ENCODE data around the gene GCSH. TPM values are rescaled to one million over a fixed set of nuclear protein-coding genes. Genes with fewer than 3 reads are reported as not detected.
A peak's percentile ranks its signal among the peaks of the same experiment; 100 is the strongest.

GCSH gene
- total and polyA plus RNA-seq, 2 of the 13 experiments (the other 11 are each of a cell fraction or from before 2014, with no cell fraction given): 35.9 to 103 TPM

GRCh38 chr16:81077076-81077940 lies 18.9 kb downstream of the GCSH start, which contains the start of gene C16orf46 (continued):
- TF ChIP-seq ZNF235 (CRISPR knock-in tag; IDR thresholded peaks at IDR 0.05; ENCODE audit: borderline replicate concordance) (peak; percentile 91; the same call in 1 of the 2 replicates), U2AF2 (IDR thresholded peaks at IDR 0.05; ENCODE audit: low read depth, low read length) (peak; percentile 97), ZZZ3 (CRISPR knock-in tag; IDR thresholded peaks at IDR 0.05; ENCODE audit: borderline replicate concordance) (peak; percentile 53; the same call in 1 of the 2 replicates), ZNF7 (CRISPR knock-in tag; IDR thresholded peaks at IDR 0.05) (no peak), TMF1 (CRISPR knock-in tag; IDR thresholded peaks at IDR 0.05; ENCODE audit: low read depth) (peak; percentile 92; the same call in 1 of the 2 replicates), PHF8 (CRISPR knock-in tag; IDR thresholded peaks at IDR 0.05) (peak; percentile 100), KAT7 (CRISPR knock-in tag; IDR thresholded peaks at IDR 0.05; ENCODE audit: borderline replicate concordance) (0 out of 2 replicates have a peak, but pooled peaks have one; percentile 37), PCBP2 (optimal IDR thresholded peaks at IDR 0.05; ENCODE audit: low read depth, low read length, poor library complexity, severe bottlenecking) (no peak), MEF2D (CRISPR knock-in tag; IDR thresholded peaks at IDR 0.05) (peak; percentile 47; the same call in 1 of the 2 replicates), TFAP4 (IDR thresholded peaks at IDR 0.05; ENCODE audit: borderline replicate concordance, low read depth) (no peak), SP5 (CRISPR knock-in tag; IDR thresholded peaks at IDR 0.05; ENCODE audit: borderline replicate concordance, low read depth) (peak; percentile 81), ZNF224 (CRISPR knock-in tag; IDR thresholded peaks at IDR 0.05) (0 out of 2 replicates have a peak, but pooled peaks have one; percentile 83)
- TF ChIP-seq, protein P1, sequence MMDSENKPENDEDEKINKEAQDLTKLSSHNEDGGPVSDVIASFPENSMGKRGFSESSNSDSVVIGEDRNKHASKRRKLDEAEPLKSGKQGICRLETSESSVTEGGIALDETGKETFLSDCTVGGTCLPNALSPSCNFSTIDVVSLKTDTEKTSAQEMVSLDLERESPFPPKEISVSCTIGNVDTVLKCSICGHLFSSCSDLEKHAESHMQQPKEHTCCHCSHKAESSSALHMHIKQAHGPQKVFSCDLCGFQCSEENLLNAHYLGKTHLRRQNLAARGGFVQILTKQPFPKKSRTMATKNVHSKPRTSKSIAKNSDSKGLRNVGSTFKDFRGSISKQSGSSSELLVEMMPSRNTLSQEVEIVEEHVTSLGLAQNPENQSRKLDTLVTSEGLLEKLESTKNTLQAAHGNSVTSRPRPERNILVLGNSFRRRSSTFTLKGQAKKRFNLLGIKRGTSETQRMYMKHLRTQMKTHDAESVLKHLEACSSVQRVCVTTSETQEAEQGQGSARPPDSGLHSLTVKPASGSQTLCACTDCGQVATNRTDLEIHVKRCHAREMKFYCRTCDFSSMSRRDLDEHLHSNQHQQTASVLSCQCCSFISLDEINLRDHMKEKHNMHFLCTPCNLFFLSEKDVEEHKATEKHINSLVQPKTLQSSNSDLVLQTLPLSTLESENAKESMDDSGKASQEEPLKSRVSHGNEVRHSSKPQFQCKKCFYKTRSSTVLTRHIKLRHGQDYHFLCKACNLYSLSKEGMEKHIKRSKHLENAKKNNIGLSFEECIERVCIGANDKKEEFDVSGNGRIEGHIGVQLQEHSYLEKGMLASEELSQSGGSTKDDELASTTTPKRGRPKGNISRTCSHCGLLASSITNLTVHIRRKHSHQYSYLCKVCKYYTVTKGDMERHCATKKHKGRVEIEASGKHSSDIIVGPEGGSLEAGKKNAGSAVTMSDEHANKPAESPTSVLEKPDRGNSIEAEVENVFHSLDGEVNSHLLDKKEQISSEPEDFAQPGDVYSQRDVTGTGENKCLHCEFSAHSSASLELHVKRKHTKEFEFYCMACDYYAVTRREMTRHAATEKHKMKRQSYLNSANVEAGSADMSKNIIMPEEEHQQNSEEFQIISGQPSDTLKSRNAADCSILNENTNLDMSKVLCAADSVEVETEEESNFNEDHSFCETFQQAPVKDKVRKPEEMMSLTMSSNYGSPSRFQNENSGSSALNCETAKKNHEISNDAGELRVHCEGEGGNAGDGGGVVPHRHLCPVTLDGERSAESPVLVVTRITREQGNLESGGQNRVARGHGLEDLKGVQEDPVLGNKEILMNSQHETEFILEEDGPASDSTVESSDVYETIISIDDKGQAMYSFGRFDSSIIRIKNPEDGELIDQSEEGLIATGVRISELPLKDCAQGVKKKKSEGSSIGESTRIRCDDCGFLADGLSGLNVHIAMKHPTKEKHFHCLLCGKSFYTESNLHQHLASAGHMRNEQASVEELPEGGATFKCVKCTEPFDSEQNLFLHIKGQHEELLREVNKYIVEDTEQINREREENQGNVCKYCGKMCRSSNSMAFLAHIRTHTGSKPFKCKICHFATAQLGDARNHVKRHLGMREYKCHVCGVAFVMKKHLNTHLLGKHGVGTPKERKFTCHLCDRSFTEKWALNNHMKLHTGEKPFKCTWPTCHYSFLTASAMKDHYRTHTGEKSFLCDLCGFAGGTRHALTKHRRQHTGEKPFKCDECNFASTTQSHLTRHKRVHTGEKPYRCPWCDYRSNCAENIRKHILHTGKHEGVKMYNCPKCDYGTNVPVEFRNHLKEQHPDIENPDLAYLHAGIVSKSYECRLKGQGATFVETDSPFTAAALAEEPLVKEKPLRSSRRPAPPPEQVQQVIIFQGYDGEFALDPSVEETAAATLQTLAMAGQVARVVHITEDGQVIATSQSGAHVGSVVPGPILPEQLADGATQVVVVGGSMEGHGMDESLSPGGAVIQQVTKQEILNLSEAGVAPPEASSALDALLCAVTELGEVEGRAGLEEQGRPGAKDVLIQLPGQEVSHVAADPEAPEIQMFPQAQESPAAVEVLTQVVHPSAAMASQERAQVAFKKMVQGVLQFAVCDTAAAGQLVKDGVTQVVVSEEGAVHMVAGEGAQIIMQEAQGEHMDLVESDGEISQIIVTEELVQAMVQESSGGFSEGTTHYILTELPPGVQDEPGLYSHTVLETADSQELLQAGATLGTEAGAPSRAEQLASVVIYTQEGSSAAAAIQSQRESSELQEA (CRISPR knock-in tag; IDR thresholded peaks at IDR 0.05; ENCODE audit: not compliant biosample characterization): peak; percentile 72
- TF ChIP-seq, protein P2, sequence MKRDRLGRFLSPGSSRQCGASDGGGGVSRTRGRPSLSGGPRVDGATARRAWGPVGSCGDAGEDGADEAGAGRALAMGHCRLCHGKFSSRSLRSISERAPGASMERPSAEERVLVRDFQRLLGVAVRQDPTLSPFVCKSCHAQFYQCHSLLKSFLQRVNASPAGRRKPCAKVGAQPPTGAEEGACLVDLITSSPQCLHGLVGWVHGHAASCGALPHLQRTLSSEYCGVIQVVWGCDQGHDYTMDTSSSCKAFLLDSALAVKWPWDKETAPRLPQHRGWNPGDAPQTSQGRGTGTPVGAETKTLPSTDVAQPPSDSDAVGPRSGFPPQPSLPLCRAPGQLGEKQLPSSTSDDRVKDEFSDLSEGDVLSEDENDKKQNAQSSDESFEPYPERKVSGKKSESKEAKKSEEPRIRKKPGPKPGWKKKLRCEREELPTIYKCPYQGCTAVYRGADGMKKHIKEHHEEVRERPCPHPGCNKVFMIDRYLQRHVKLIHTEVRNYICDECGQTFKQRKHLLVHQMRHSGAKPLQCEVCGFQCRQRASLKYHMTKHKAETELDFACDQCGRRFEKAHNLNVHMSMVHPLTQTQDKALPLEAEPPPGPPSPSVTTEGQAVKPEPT (CRISPR knock-in tag; IDR thresholded peaks at IDR 0.05; ENCODE audit: low read depth): peak; percentile 89
